ENCODE results near the gene ZNF473. TPM values are rescaled to one million over a fixed set of nuclear protein-coding genes. Genes with fewer than 3 reads are reported as not detected.

Gene ZNF473
- total RNA-seq, 1 experiment from 2014 or later, result 19.0 TPM

DNA sequence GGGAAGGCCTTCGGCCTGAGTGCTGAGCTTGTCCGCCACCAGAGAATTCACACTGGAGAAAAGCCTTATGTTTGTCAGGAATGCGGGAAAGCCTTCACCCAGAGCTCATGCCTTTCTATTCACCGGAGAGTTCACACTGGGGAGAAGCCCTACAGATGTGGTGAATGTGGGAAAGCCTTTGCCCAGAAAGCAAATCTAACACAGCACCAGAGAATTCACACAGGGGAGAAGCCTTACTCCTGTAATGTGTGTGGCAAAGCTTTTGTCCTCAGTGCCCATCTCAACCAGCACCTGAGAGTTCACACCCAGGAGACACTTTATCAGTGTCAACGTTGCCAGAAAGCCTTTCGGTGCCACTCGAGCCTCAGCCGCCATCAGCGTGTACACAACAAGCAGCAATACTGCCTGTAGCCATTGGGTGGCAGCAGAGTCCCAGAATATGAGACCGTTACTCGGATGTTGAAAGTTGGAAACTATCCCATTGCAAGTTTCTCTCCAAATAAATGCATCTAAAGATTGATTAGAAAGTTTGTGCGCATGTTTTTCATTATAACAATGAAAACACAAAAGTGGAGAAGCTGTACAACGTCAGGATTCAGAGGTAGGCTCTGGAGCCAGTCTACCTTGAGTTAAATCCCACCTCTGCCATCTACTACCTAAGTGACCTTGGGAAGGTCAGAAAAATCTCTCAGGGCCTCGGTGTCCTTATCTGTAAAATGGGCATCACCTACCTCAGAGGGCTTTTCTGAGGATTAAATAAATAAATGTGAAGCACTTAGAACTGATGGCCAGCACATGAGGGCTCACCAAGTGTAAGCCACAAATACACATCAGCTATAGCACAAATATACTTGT is 21.1 kb downstream of the ZNF473 start:
- no peak overlapping the region for H4K91ac ChIP-seq (ENCODE audit: insufficient read length, low read depth, low read length)
- Mint-ChIP-seq H3K27me3 (ENCODE audit: low read depth) (peaks cover 6% of the 10 kb centered on the region), H3K9me3 (peaks cover 72 to 74% of the 10 kb centered on the region in 2 experiments), H3K4me3 (no peak overlapping the region), H3K4me1 (peaks cover 3 to 6% of the 10 kb centered on the region in 2 experiments; a peak in 3 of 4 replicates), H3K27ac (no peak overlapping the region), H3K36me3 (ENCODE audit: insufficient read depth in 1 of 3, low read depth in 3 of 3) (peaks cover 66 to 70% (median 68%) of the 10 kb centered on the region in 3 experiments)
- no peak overlapping the region for H2AK5ac ChIP-seq (ENCODE audit: insufficient read length, low read length)
- no peaks in the 10 kb centered on the region for H3K79me1 ChIP-seq (ENCODE audit: insufficient read depth, low read depth, low read length, poor library complexity, severe bottlenecking)
- no peak overlapping the region for H3K9ac ChIP-seq (ENCODE audit: extremely low read depth, insufficient read length, low read length)
- H2BK120ac ChIP-seq (ENCODE audit: low read depth, low read length, poor library complexity, severe bottlenecking), result no peak overlapping the region
- no peak overlapping the region for H3K56ac ChIP-seq (ENCODE audit: insufficient read length, low read depth, low read length)
- no peak overlapping the region for H2AFZ ChIP-seq (ENCODE audit: low read length)
- no peaks in the 10 kb centered on the region for H3K23me2 ChIP-seq (ENCODE audit: insufficient read length, low read depth, low read length, poor library complexity, severe bottlenecking)
- H3K14ac ChIP-seq (ENCODE audit: insufficient read depth, low read length), result no peak overlapping the region
- peaks cover 67% of the 10 kb centered on the region for H3K9me3 ChIP-seq (ENCODE audit: control insufficient read depth, low read depth, low read length)
- no peak overlapping the region for H2BK15ac ChIP-seq (ENCODE audit: low read depth, low read length)
- H2BK20ac ChIP-seq (ENCODE audit: low read depth, low read length, poor library complexity, severe bottlenecking), result no peak overlapping the region
- TF ChIP-seq, protein P1, sequence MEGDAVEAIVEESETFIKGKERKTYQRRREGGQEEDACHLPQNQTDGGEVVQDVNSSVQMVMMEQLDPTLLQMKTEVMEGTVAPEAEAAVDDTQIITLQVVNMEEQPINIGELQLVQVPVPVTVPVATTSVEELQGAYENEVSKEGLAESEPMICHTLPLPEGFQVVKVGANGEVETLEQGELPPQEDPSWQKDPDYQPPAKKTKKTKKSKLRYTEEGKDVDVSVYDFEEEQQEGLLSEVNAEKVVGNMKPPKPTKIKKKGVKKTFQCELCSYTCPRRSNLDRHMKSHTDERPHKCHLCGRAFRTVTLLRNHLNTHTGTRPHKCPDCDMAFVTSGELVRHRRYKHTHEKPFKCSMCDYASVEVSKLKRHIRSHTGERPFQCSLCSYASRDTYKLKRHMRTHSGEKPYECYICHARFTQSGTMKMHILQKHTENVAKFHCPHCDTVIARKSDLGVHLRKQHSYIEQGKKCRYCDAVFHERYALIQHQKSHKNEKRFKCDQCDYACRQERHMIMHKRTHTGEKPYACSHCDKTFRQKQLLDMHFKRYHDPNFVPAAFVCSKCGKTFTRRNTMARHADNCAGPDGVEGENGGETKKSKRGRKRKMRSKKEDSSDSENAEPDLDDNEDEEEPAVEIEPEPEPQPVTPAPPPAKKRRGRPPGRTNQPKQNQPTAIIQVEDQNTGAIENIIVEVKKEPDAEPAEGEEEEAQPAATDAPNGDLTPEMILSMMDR (conservative IDR thresholded peaks at IDR 0.05), result peak; percentile 78
- no peaks in the 10 kb centered on the region for H3K79me2 ChIP-seq (ENCODE audit: insufficient read depth, low read length)
- H2BK5ac ChIP-seq (ENCODE audit: insufficient read length, low read length), result no peak overlapping the region
- no peak for DNase-seq
- H3K27me3 ChIP-seq (ENCODE audit: insufficient read depth, low read length), result no peaks in the 10 kb centered on the region
- no peak overlapping the region for H3T11ph ChIP-seq (ENCODE audit: low read length)
- no peak overlapping the region for H3K4ac ChIP-seq (ENCODE audit: low read depth, low read length)
- H4K8ac ChIP-seq (replicated peaks; ENCODE audit: insufficient read length, low read depth, low read length), result no peak overlapping the region
- no CpG with 5 or more reads among the region's 14 CpGs for WGBS (ENCODE audit: extremely low coverage, insufficient read length, low lambda C conversion rate)
- H3K23ac ChIP-seq (ENCODE audit: insufficient read length, low read depth, low read length), result no peak overlapping the region
- H4K5ac ChIP-seq (ENCODE audit: insufficient read length, low read depth, low read length), result no peak overlapping the region
- H3K27ac ChIP-seq (ENCODE audit: insufficient read length, low read depth, low read length), result no peak overlapping the region
- H2BK12ac ChIP-seq (ENCODE audit: insufficient read length, low read depth, low read length), result no peak overlapping the region
- H3K4me2 ChIP-seq (ENCODE audit: insufficient read depth, insufficient read length, low read length), result no peak overlapping the region
- H3K4me1 ChIP-seq (ENCODE audit: insufficient read depth, low read length), result no peaks in the 10 kb centered on the region
- no peak overlapping the region for H3K18ac ChIP-seq (ENCODE audit: insufficient read length, low read depth, low read length)
- no peaks in the 10 kb centered on the region for H4K20me1 ChIP-seq (ENCODE audit: control insufficient read depth, insufficient read depth, insufficient read length)
